IPS DF 4.7 (cell line): ENCODE data around the gene TRPC4.
"Not testable (repeated sequence)": the region's sequence is repeated elsewhere in the genome, so short reads cannot be mapped to it uniquely, and the experiment has no call there.

Experiments used
- DNase-seq: peaks from one replicate; pipeline ENCODE4 v3.0.0-alpha.2; 2013; ENCODE audit warnings: low spot score; ENCODE audit errors: extremely low read depth

Gene TRPC4

DNA sequence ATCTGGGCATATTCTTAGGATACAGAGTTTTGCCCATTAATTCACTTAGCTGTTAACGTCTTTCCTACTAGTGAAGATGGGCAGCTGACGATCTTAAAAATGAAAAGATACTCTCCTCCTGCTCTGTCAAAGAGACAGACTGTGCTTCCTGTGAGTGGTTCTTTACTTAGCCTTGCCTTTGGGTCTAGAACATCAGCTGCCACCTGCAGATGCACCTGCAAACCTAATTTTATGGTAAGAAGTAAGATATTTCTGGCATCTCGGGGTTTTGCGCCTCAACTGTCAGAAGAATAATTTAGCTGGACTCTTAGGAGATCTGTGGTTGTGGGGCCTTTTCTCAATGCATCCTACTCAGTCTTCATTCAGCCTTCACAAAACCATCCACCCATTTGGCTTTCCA is 36.2 kb downstream of the TRPC4 start:
- DNase-seq, result no peak

DNA sequence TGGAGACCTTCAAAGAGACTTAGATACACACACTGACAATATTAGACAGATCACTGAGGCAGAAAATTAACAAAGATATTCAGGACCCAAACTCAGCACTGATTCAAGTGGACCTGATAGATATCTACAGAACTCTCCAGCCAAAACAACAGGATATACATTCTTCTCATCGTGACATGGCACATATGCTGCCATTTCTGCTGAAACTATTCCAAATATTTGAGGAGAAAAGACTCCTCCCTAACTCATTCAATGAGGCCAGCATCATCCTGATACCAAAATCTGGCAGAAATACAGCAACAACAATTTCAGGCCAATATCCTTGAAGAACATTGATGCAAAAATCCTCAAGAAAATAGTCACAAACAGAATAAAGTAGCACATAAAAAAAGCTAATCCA is 53.3 kb downstream of the TRPC4 start:
- DNase-seq, result no peak

DNA sequence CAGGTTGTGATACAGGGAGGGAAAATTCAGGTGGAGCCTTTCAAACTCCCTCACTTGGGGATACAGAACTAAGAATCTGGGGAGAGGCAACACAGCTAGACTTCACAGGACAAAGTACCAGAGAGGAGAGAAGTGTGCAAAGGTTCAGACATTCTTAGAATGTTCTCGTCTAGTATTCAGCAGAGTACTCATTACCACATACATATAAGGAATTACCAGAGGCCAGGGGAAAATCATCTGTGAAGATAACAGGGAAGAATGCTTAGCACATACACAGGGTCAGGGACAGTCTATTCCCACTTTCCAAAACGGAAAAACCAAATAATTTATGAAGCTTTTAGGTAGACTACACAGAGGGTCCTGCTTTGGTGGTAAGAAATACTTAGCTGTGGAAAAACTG is 58.1 kb downstream of the TRPC4 start:
- no peak for DNase-seq

DNA sequence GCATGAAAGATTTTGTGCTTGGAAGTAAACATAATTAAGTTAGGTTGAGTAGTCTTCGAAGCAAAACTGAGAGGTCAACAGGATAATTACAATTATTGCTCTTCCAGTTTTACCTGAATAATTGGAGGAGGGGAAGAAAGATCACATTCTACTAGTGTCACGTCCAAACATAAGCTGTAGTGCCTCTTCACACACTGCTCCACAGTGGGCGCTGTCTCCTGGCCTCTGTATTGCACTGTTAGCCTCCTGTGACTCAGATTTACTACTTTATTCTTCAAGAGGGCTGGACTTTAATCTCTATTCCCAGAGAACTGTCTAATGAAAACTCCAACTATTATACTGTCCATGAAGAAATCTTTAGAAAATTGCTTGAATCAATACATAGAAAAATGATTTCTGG is 62.9 kb downstream of the TRPC4 start:
- no peak for DNase-seq

DNA sequence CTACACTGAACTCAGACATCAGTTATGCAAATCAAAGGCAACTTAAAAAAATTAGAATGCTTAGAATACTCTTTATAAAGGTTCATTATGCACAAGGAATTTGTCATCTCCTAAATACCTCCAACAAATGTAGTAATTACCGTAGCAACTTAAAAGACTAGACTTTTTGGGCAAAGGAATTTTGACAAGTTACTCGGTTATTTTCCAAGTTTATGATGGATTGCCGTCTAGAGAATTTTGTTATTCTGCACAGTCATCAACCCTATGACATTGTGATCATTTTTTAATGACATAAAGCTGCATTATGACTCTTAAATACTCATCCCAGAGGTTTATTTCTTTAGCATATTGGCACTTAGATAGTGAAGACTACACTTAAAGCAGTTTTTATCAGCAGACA is 71.9 kb downstream of the TRPC4 start:
- DNase-seq, result no peak

DNA sequence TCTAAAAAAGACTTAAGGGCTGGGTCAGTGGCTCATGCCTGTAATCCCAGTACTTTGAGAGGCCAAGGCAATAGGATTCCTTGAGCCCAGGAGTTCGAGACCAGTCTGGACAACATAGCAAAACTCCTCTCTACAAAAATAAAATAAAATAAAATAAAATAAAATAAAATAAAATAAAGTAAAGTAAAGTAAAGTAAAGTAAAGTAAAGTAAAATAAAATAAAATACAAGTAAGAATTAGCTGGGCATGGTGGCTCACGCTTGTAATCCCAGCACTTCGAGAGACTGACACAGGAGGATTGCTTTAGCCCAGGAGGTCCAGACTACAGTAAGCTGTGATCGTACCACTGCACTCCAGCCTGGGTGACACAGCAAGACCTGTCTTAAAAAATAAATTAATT is 72.8 kb downstream of the TRPC4 start:
- not testable (repeated sequence) for DNase-seq

DNA sequence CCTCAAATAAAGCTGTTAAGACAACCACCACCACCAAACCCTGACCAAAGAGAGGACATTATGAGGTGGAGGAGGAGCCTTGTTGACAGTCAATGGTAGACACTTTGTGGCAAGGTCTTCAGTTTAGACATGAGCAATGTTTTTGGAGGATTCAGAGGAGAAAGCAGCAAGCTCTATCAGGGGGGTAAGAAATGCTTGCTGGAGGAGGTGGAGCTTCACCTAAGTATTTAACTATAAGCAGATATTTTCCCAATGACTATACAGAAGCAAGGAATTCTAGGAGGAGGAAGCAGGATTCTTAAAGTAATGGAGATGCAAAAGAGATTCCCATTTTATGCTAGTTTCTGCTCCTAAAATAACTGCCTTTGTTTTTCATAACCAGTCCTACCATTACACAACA is 74.2 kb downstream of the TRPC4 start:
- no peak for DNase-seq

DNA sequence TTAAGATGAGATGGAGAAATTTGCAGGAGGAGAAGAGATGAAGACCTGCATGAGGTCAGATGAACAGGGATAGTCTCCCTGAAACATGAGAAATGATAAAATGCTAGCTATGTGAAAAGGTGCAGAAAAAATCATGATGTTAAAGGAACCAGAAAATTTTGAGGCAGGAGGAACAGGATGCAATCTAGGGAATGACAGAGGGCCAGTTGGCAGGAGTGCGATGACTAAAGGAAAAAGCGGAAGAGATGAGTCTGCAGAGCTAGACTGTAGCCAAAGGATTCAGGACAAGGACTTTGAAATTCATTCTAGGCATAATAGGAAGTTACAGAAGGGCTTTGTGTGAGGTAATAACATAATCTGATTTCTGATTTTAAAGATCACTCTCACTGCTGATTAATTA is 77.9 kb downstream of the TRPC4 start:
- DNase-seq, result no peak

DNA sequence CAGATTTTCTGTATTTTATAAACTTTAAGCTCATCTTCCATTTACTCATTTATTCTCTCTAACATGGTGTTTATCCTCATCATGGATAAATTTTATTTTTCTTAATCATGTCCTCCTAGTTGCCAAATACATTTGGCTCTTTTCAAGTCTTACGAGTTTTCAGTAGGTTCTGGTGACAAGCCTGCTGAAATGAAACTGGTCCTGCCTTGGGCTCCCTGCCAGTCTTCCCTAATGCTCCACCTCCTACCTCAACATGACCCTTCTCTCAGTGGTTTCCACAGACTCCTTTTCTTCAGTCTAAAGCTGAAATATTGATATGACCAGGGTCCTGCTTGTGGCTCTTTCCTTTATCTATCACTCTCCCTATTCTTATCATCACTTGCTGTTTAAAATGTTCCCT is 81.2 kb downstream of the TRPC4 start:
- no peak for DNase-seq

DNA sequence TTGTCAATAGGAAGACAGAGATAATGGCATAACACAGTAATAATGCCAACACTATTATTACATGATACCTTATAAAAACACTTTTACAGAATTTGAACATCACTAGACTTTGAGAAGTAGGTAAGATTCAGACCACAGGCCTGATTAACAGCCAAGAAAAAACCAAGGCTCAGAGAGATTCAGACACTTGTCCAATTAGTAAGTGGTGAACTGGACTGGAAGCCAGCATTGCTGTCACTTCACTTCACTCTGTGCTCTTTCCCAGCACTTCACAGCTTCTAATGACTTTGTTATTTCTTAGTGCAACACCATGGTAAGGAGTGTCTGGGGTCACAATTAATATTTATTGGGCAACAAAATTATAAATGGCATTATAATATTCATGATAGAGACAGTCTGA is 91.9 kb downstream of the TRPC4 start:
- DNase-seq, result no peak

DNA sequence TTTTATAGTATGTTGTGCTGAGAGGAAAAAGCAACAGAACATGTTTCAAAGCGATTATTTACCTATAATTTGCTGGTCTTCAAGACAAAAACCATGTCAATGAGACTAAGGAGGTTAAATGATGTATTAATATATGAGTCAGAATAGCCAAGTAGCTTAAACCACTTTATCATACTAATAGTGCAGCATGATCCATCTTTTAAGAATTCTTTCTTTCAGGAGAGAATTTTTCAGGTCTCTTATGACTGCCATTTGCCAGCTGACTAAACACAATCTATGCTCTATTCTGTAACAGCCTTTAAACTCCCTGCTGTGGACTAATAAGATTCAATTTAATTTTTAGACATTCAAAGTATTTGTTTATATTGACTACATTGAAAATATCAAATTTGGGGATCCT is 93.7 kb downstream of the TRPC4 start:
- DNase-seq, result no peak

DNA sequence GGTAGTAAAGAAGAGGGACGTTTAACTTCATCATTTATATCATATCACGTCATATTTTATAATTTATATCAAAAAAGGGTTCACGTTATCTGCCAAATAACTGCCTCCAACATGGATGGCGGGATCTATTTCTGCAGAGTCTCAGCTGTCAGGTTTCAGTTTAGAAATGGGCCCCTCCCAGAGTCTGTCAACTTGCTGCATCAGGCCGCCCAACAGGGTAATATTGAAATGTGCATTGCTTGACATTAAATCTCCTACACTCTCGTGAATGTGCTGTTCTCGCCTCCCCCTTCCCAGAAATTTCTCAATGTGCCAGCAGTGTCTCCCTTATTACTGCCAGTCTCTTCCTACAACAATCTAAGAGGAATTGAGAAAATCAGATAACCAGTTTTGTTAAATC is 96.9 kb downstream of the TRPC4 start:
- no peak for DNase-seq

DNA sequence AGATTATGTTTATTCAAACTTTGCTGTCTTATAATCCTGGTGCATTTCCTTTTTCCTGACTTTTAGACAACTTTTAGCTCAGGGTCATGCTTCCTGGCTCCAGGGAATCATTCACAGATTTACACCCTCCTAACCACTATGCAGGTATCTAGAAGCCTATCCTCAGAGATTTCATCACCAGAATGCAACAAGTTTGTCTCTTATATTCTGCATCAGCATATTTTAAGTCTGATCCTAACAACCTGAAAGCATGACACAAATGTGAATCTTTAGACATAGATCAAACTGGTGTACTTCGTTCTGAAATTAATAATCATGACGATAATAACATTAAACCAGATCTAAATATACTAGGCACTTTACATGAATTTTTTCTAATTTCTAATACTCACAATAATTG is 100.0 kb downstream of the TRPC4 start:
- no peak for DNase-seq

DNA sequence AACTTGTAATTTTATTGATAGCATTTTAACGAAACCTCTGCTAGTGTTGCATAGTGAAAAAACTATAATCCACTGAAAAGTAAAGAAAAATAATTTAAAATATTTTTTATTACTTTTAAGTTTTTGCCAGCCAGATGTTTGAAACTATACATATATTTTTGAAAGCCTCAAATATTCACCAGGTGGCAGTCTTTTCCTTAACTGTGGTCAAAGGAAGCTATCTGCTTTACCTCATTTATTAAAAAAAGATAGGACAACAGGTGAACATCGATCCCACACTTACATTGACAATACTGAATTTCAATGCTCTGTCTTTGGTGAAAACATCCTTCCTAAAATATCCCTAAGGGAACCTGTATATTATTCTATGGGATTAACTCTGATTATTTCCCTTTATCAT is 100.5 kb downstream of the TRPC4 start:
- no peak for DNase-seq

DNA sequence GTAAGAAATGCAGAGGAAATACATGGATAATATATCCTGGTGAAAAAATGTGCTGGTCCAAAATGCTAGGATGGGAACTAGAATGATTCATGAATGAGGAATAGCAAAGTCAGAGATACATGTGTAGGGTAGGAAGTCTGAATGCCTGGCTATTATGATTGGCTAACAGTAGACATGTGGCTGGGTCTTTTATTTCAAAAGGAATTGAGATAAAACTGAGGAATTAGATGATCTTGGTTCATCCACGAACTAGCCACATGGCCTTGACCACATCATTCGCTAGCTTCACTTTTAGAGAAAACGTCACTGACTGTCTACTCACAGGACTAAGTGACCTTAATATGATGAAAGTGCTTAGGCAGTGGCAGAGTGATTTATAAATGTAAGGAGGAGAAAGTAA is 103.1 kb downstream of the TRPC4 start:
- no peak for DNase-seq

DNA sequence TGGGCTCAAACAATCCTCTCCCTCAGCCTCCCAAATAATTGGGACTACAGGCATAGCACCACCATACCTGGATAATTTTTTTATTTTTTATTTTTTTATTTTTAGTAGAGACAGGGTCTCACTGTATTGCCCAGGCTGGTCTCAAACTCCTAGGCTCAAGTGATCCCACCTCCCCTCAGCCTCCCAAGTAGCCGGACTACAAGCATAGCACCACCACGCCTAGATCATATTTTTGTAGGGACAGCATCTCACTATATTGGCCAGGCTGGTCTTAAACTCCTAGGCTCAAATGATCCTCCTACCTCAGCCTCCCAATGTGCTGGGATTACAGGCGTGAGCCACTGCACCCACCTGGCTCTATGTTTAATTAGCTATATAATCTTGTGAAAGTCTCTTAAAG is 114.2 kb downstream of the TRPC4 start:
- no peak for DNase-seq

DNA sequence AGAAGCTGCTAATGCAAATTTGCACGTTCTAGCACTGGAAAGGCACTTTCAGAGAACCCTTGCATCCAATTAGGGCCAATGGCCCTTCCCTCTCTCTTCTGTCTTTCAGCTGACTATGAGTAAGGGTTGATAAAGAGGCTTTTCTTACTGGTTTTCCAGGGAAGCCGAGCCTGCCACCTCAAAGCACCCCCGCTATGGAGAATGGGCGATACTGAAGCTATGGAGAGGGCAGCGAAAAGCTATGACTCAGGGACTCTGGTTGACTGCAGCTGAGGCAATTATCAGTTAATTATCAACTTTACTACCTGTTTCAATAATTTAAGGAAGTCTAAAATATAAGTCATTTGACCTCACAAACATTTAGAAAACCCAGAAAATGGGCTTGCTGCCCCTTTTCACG is 115.8 kb downstream of the TRPC4 start:
- no peak for DNase-seq

DNA sequence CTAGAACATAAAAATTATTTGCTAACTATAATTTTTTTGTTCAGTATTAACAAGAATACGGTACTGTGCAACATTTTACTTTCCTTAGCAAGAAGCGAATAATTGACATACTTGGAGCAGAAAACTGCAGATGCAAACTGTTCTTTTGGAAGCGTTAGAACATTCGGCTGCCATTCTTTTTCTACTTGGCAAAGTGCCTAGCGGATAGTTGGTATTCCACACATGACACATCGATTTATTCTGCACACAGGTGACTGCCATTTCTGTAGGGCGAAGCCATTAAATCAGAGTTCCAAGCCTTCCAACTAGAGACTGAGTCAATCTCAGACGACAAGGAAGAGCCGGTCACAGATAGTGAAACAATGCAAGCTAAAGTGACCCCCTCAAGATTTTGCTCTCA is 117.4 kb downstream of the TRPC4 start:
- no peak for DNase-seq

DNA sequence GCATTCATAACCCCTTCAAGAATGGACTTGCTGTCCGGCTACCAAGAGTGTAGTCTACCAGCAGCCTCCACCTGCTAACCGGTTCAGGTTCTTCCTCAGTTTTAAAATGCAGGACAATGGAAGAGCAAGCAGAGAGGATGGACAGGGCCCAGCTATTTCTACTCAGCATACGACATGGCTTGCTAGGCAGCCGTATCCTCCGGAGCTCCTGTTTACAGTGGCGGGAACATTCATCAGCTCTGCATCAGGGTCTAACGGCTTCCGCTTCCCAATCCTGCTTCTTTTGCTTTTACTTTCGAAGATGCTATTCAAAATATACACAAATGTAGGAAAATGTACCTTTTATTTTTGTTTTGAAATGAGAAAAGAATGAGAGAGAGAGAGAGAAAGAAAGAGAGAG is 118.5 kb downstream of the TRPC4 start:
- DNase-seq, result no peak

DNA sequence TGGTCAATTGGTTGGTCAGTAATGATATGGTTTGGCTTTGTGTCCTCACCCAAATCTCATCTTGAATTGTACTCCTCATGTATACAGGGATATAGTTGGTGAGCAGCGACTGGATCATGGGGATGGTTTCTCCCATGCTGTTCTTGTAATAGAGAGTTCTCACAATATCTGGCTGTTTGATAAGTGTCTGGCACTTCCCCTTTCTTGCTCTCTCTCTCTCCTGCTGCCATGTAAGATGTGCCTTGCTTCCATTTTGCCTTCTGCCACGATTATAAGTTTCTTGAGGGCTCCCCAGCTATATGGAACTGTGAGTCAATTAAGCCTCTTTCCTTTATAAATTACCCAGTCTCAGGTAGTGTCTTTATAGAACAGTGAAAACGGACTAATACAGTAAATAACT is 120.7 kb downstream of the TRPC4 start:
- no peak for DNase-seq

DNA sequence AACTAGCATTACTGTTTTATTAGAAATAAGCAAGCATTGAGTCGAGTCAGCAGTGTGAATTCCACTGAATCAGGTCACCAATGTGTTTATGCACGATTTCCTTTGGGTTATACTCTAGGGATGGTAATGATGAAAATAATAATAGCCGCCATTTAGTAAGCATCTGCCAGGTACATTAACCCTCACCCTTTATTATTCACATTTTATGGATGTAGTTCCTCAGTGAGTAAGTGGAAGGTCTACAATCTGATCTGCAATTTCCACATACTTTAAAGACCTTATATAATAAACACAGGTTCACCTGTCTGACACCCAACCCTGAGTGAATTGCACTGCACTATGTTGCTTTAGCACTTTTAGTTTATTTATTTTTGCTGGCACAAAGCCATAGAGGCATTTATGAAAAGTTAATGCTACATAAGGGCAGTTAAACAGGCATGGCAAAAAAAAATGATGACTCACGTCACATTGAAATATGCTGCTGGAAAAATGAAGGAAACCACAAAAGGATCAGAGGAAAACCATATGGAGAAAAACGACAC is 122.4 kb downstream of the TRPC4 start:
- no peak for DNase-seq

DNA sequence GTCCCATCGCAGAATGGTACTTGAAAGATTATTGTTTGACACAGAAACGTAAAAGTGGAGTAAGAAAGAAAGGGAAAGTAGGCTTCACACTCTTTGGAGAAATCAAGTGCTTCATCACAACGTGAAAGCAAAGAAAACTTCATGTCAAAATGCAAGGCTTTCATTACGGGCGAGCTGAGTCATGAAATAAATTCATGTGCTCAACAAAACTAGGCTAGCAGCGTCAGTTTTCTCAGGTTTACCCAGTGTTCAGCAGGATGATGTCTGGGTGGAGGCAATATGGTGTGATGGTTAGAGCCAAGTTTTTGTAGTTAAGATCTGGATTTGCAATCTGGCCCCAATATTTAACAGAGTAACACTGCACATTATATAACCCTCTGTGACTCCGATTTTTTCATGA is 128.0 kb downstream of the TRPC4 start:
- DNase-seq, result no peak

DNA sequence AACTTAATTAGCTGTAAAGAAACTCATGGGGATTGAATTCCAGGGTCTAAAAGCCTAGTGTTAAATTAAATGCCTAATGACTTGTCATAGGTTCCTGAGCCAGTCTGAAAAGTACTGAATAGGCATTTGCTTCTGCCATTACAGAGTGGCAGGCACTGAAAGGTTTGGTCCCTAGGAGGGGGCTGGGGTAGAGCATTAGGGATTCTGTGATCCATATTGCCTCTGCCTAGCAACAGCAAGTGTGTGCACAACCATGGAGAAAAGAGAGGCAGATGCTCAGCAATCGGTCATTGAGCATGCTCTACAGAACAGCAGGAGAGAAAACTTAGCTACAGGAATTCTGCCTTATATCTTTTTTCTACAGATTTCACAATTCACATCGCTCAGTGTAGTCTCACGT is 133.5 kb downstream of the TRPC4 start:
- DNase-seq, result no peak

DNA sequence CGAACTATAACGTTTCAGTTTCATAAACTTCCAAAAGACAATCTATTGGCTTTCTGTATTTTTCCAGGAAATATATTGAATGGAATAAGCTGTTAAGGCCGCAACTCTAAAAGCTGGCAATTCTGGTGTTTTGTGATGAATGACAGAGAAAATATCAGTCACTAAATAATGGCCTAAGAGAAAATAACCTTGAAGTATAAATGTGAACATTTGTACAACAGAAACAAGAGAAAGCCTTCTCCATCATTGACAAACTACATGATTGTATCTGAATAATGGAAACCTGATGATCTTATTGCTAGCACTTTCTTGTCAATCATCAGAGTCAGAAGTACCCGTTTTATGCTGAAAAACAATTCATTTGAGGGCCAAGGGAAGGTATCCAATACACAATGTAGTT is 134.3 kb downstream of the TRPC4 start:
- no peak for DNase-seq
